HG03432 (cell line): Measurements from ENCODE around the gene RCOR2.
A peak's percentile ranks its signal among the peaks of the same experiment; 100 is the strongest.
"Not testable (repeated sequence)": the region's sequence is repeated elsewhere in the genome, so short reads cannot be mapped to it uniquely, and the experiment has no call there.

Experiments used
- ATAC-seq: cut with Tn5 transposase; IDR thresholded peaks from one replicate; pipeline ENCODE4 v1.9.1; 2021; ENCODE audit warnings: mild to moderate bottlenecking, moderate library complexity; ENCODE audit not compliant: unreplicated experiment

The RCOR2 gene

DNA sequence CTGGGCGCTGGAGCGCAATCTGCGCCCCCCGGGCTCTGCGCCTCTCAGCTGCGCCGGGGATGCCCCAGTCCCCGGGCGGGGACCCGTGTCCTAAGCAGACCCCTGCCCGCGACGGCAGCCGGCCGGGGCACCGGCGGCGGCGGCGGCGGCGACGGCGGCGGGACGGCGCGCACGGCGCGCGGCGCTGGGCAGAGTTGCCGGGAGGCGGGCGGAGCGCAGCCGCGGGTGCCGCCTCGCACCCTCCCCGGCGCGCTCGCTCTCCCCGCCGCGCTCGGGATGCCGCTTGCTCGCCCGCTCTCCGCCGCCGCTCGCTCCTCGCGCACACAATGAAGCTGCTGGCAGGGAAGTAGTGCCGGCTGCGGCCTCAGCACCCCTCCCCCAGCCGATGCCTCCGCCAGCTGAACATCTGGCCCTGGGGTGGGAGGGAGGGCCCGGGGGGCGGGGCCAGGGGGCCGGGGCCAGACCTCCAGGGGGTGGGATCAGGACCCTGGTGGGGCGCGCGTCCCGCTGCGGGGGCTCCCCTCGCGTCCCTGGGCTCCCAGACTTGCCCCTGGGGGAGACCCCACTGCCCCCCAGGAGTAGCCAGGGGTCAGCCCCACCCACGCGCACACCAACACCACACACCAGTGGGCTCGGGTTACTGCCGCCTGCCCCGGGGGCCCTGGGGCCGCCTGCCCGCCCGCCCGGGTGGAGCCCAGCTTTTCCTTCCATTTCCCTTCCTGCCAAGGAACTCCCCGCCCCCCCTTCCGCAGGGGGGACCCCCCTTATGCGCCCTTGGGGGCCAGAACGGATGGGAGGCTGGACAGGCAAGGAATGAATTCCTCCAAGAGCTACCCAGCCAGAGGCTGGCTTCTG, at the start of gene RCOR2:
RCOR2 (minus strand) TSS at position 328 of the 855 bp plus-strand sequence. CDS start 708 bp downstream, outside the sequence.
- peak; percentile 45 for ATAC-seq

GRCh38 chr11:63966444-63966843, 49.5 kb upstream of the RCOR2 start:
- no peak for ATAC-seq

GRCh38 chr11:63963895-63964294, 46.9 kb upstream of the RCOR2 start:
- not testable (repeated sequence) for ATAC-seq

GRCh38 chr11:63961608-63962412, 44.8 kb upstream of the RCOR2 start:
- ATAC-seq: no peak

- ATAC-seq: no peak
Measured at GRCh38 chr11:63958008-63958407, 41.0 kb upstream of the RCOR2 start.

DNA sequence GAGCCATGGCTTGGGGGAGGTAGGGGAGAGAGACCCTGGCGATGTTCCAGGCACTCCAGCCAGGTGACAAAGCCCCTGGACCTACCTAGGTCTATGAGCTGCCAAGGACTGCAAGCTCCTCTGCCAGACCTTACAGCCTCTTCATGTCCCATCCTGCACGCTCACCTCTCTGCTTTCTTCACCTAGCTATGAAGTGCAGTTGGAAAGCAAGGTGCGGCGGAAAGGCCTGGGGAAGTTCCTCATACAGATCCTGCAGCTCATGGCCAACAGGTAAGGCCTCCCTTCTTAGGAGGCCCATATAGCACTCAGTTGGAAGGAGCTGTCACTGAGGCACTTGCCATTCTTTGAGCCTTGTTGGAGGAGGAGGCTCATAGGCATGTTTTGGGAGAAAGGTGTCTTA, 35.6 kb upstream of the RCOR2 start:
- ATAC-seq: no peak

GRCh38 chr11:63951779-63952536, 35.0 kb upstream of the RCOR2 start:
- no peak for ATAC-seq

DNA sequence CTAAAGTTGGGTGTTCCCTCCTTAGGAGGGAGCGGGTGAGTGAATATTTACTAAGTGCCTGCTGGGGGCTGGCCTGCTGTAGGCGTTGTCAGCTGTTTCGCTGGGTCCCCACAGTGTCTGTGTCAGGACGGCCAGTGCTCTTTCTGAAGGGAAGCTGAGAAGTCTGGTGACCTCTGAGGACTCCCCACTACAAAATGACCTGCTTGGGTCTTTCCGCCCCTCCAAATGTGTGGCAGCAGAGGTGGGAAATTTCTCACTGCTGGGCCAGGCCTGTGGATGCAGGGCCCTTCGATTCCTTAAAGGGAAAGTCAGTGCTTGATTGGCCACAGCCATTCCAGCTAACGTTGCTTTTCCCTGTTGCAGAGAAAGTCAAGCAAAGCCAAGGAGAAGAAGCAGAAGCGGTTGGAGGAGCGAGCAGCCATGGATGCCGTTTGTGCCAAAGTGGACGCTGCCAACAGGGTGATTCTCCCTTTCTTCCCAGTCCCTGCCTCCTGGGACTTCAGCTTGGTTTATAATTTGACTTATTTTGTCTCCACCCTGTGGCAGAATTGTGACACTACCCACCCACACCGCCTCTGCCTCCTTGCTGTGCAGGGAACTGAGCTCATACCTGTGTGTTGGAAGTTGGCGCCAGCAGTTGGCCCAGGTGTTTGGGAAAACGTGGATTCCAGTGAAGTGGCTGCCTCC, 28.7 kb upstream of the RCOR2 start:
- no peak for ATAC-seq

GRCh38 chr11:63944987-63945386, 28.0 kb upstream of the RCOR2 start:
- ATAC-seq: no peak

- no peak for ATAC-seq
Measured at GRCh38 chr11:63942803-63943202, 25.8 kb upstream of the RCOR2 start.

- ATAC-seq: no peak
Measured at GRCh38 chr11:63941901-63942300, 24.9 kb upstream of the RCOR2 start.

DNA sequence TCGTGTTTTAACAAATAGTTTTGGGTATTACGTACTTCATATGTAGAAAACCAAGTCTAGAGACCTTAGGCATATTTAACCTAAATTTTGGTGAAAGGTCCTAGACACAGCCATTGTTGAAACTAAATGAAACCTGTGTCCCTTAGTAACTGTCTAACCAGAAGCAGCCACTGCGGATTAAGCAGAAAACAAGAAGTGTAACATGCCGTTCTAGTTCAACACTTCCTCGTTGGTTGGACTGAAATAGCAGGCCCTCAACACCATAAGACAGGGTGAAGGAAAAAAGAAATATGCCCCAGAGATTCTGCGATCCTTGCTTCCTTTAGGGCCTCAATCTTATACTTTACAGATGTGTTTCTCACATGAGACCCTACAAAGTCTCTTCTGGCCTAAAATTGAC, 23.8 kb upstream of the RCOR2 start:
- no peak for ATAC-seq

GRCh38 chr11:63939397-63939891, 22.5 kb upstream of the RCOR2 start:
- ATAC-seq: no peak

DNA sequence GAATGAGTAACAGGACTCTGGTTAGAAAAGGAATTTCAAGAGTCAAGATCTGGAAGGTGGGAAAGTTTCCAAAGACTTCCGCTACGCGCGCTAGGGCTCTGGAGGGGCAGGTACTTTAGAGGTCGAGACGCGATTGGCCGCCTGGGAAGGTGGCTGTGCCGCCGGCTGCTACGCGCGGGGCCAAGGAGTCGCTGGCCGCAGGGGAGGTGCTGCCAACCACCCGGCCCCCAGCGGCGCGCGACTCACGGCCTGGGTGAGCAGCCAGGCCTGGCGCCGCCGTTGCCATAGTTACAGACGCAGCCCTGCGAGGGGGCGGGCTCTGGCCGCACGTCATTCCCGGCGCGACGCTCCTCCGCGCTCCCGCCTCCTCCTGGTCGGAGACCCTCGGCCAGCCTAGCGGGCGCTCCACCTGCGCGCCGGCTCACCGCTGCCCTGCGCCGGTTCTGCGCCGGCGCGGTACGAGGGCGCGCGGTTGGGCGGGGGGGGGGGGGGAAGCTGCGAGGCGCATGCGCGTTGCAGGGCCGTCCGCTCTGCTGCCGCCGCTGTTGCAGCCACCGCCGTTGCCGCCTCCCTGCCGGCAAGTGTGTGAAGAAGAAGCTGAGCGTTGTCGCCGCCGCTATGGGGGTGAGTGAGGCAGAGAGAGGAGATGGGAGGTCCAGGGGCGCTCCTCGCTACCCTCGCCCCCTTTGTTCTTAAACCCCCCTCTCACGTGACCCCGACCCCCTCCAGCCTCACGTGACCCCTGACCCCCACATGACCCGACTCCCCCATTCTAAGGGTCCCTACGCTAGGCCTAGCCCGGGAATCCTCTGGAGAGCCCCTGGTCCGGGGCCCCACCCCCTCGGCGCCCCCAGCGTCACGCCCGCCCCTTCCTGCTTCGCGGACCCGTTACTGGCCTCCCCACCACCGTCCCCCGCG, 21.8 kb upstream of the RCOR2 start, which contains the start of gene NAA40:
NAA40 (plus strand) TSS at position 524 of the 918 bp plus-strand sequence; CDS start at position 619, 95 bp downstream.
- ATAC-seq: peak; percentile 90

- peak; percentile 16 for ATAC-seq
Measured at GRCh38 chr11:63937713-63938478, 20.9 kb upstream of the RCOR2 start.

- no peak for ATAC-seq
Measured at GRCh38 chr11:63933459-63933858, 16.5 kb upstream of the RCOR2 start.

DNA sequence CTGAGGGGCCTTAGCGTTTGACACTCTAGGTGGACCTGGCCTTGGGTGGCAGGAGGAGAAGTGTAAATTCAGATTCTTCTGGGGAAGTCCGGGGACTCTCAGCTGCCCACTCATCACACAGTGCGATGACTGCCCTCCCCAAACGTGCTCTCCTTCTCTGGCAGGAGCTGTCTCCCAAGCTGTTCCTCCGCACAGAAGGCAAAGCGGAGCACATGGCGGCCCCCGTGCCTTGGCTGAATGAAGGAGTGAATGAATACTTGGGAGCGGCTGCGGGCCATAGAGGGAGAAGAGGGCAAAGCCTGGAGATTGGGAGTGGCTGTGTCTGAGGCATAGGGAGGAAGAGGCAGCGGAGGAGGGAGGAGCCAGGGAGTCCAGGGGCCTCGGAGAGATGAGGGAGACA, 14.9 kb upstream of the RCOR2 start:
- no peak for ATAC-seq

DNA sequence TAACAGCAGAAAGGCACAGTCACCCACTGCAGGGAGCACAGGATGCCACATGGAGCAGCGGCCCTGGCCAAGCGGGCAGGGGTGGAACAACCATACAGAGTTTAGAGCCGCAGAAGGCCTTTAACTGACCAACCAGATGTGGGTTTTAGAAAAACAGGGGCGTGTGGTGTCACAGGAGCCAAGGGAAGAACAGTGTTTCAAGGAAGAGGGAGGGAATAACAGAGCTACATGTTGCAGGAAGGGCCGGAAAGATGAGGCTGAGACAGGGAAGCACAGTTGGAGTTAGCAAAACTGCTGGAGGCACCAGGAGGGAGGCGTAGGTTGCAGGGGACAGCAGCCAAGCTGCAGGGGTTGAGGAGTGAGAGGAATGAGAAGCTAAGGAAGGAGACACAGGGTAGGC, 14.1 kb upstream of the RCOR2 start:
- no peak for ATAC-seq

DNA sequence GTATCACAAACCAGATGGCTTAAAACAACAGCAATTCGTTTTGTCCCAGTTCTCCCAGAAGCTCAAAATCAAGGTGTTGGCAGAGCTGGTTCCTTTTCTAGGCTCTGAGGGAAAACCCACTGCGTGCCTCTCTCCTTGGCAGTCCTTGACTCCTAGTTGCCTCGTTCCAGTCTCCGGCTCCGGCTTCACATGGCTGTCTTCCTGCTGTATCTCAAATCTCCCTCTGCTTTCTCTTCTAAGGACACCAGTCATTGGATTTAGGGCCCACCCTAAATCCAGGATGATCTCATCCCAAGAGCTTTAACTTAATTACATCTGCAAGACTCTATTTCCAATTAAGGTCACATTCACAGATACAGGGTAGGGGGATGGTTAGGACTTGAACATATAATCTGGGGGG, 12.7 kb upstream of the RCOR2 start:
- no peak for ATAC-seq
